ENCODE measurements around the gene ANKRD13D. TPM values are rescaled to one million over a fixed set of nuclear protein-coding genes. Genes with fewer than 3 reads are reported as not detected.

Gene ANKRD13D
- total RNA-seq, 2 donors from 2014 or later, result 22.1 to 22.6 TPM

GRCh38 chr11:67332081-67332691 lies 43.1 kb downstream of the ANKRD13D start:
- ATAC-seq (no peak), DNase-seq (no peak)
- intact Hi-C loops (cut with DNase I), result no loop called here

- DNase-seq, result no peak
- intact Hi-C loops (cut with DNase I), result no loop called here
These were observed 48.2 kb downstream of the ANKRD13D start for GRCh38 chr11:67337257-67337656.

GRCh38 chr11:67344264-67344663 lies 55.2 kb downstream of the ANKRD13D start:
- no peak for ATAC-seq
- DNase-seq, result no peak
- intact Hi-C loops (cut with DNase I), result no loop called here

More at GRCh38 chr11:67337257-67337656, 48.2 kb downstream of the ANKRD13D start:
- ATAC-seq, result no peak

- no peak for DNase-seq
- intact Hi-C loops (cut with DNase I), result loop anchor here (5.0 kb wide), 1 partner anchor 37 kb away; no protein-coding TSS in a partner anchor
These were observed 56.3 kb downstream of the ANKRD13D start for GRCh38 chr11:67345247-67345919.

GRCh38 chr11:67345920-67346819 lies 57.1 kb downstream of the ANKRD13D start:
- DNase-seq (no peak), ATAC-seq (peak in 1 of 2 donors; percentile 45)
- intact Hi-C loops (cut with DNase I), result loop anchor here (5.0 kb wide), 1 partner anchor 36 kb away; no protein-coding TSS in a partner anchor

More at GRCh38 chr11:67345247-67345919, 56.3 kb downstream of the ANKRD13D start:
- no peak for ATAC-seq

GRCh38 chr11:67347964-67348749 lies 59.1 kb downstream of the ANKRD13D start:
- DNase-seq (no peak), ATAC-seq (no peak)
- intact Hi-C loops (cut with DNase I), result loop anchor here (5.0 kb wide), 1 partner anchor 34 kb away; no protein-coding TSS in a partner anchor

- no peak for ATAC-seq
- intact Hi-C loops (cut with DNase I), result loop anchor here (5.0 kb wide), 1 partner anchor 33 kb away; no protein-coding TSS in a partner anchor
These were observed 59.9 kb downstream of the ANKRD13D start for GRCh38 chr11:67349036-67349435.

GRCh38 chr11:67349457-67349856 lies 60.4 kb downstream of the ANKRD13D start:
- no peak for DNase-seq
- intact Hi-C loops (cut with DNase I), result loop anchor here (5.0 kb wide), 1 partner anchor 33 kb away; no protein-coding TSS in a partner anchor
- no peak for ATAC-seq

More at GRCh38 chr11:67349036-67349435, 59.9 kb downstream of the ANKRD13D start:
- no peak for DNase-seq

GRCh38 chr11:67349928-67350465 lies 60.9 kb downstream of the ANKRD13D start:
- DNase-seq (no peak), ATAC-seq (no peak)
- intact Hi-C loops (cut with DNase I), result loop anchor here (5.0 kb wide), 1 partner anchor 32 kb away; no protein-coding TSS in a partner anchor

GRCh38 chr11:67351275-67352005 lies 62.3 kb downstream of the ANKRD13D start:
- DNase-seq (peak; percentile 52), ATAC-seq (no peak)
- intact Hi-C loops (cut with DNase I), result no loop called here

Other genes with a start within 250 kb of the ANKRD13D start
- 10 to 100 TPM; 33.6 to 42.8 TPM for gene RHOD, start 232.5 kb upstream of the ANKRD13D start, total RNA-seq
- 10 to 100 TPM; 38.2 to 46.7 TPM for gene KDM2A, start 170.0 kb upstream of the ANKRD13D start, total RNA-seq
- gene GRK2, start 22.8 kb upstream of the ANKRD13D start, total RNA-seq, result 10 to 100 TPM; 51.6 to 52.6 TPM
- gene SSH3, start 14.2 kb downstream of the ANKRD13D start, total RNA-seq, result 10 to 100 TPM; 18.1 to 22.2 TPM
- gene POLD4, start 64.2 kb downstream of the ANKRD13D start, total RNA-seq, result 10 to 100 TPM; 54.5 to 59.3 TPM
- gene CLCF1, start 84.3 kb downstream of the ANKRD13D start, total RNA-seq, result 1 to 10 TPM; 1.1 to 4.6 TPM
- 1 to 10 TPM; 6.2 to 9.0 TPM for gene RAD9A, start 102.7 kb downstream of the ANKRD13D start, total RNA-seq
- gene PPP1CA, start 112.6 kb downstream of the ANKRD13D start, total RNA-seq, result 10 to 100 TPM; 86.7 to 94.1 TPM
- gene TBC1D10C, start 114.8 kb downstream of the ANKRD13D start, total RNA-seq, result 1 to 10 TPM; 2.4 to 2.8 TPM
- 10 to 100 TPM in 1 of 2 donors, 1 to 10 TPM in 1; 6.6 to 11.9 TPM for gene CARNS1, start 126.4 kb downstream of the ANKRD13D start, total RNA-seq
- 10 to 100 TPM; 25.5 to 31.0 TPM for gene RPS6KB2, start 139.2 kb downstream of the ANKRD13D start, total RNA-seq
- 1 to 10 TPM; 1.8 to 4.7 TPM for gene PTPRCAP, start 148.4 kb downstream of the ANKRD13D start, total RNA-seq
- 10 to 100 TPM; 35.4 to 40.7 TPM for gene CORO1B, start 154.2 kb downstream of the ANKRD13D start, total RNA-seq
- not detected for gene GPR152, start 163.4 kb downstream of the ANKRD13D start, total RNA-seq
- 1 to 10 TPM; 1.2 to 1.3 TPM for gene CABP4, start 166.1 kb downstream of the ANKRD13D start, total RNA-seq
- gene TMEM134, start 179.9 kb downstream of the ANKRD13D start, total RNA-seq, result 10 to 100 TPM; 50.5 to 58.1 TPM
- gene AIP, start 193.7 kb downstream of the ANKRD13D start, total RNA-seq, result 10 to 100 TPM; 50.5 to 51.2 TPM
- 10 to 100 TPM; 27.7 to 34.7 TPM for gene PITPNM1, start 216.1 kb downstream of the ANKRD13D start, total RNA-seq
- 10 to 100 TPM; 44.8 to 60.9 TPM for gene CDK2AP2, start 218.9 kb downstream of the ANKRD13D start, total RNA-seq
- not detected for gene CABP2, start 234.1 kb downstream of the ANKRD13D start, total RNA-seq